HG03460 (cell line): ENCODE results near the gene OR4D5.

Source experiments
- ATAC-seq: cut with Tn5 transposase; IDR thresholded peaks from one replicate; pipeline ENCODE4 v1.9.1; 2021; ENCODE audit not compliant: unreplicated experiment

The OR4D5 gene

GRCh38 chr11:123939317-123939716 lies at the start of gene OR4D5:
Gene OR4D5, plus strand, starts transcription at chr11:123939617. Its CDS starts 0 bp downstream, at chr11:123939617.
- ATAC-seq: no peak

GRCh38 chr11:123892031-123892430 lies 47.4 kb upstream of the OR4D5 start:
- no peak for ATAC-seq

GRCh38 chr11:123899792-123900191 lies 39.6 kb upstream of the OR4D5 start:
- ATAC-seq: no peak

GRCh38 chr11:123901867-123902266 lies 37.5 kb upstream of the OR4D5 start, which contains the start of gene OR8D4:
Gene OR8D4, plus strand, starts transcription at chr11:123902167. Its CDS starts 4,265 bp downstream, at chr11:123906432.
- ATAC-seq: no peak

GRCh38 chr11:123903932-123904331 lies 35.5 kb upstream of the OR4D5 start:
- ATAC-seq: no peak

- ATAC-seq: no peak
Observed at GRCh38 chr11:123904932-123905331, 34.5 kb upstream of the OR4D5 start.

- ATAC-seq: no peak
Observed at GRCh38 chr11:123905826-123906225, 33.6 kb upstream of the OR4D5 start.

- ATAC-seq: no peak
Observed at GRCh38 chr11:123920943-123921342, 18.5 kb upstream of the OR4D5 start.

GRCh38 chr11:123924027-123924426 lies 15.4 kb upstream of the OR4D5 start:
- no peak for ATAC-seq

GRCh38 chr11:123942413-123942812 lies 3.0 kb downstream of the OR4D5 start:
- ATAC-seq: no peak

- no peak for ATAC-seq
Observed at GRCh38 chr11:123943738-123944137, 4.3 kb downstream of the OR4D5 start, which contains the start of gene OR6T1. Gene OR6T1, minus strand, starts transcription at chr11:123943838. Its CDS starts 0 bp downstream, at chr11:123943838.

- no peak for ATAC-seq
Observed at GRCh38 chr11:123945132-123945531, 5.7 kb downstream of the OR4D5 start.

GRCh38 chr11:123956752-123957151 lies 17.3 kb downstream of the OR4D5 start:
- ATAC-seq: no peak

GRCh38 chr11:123973816-123974215 lies 34.4 kb downstream of the OR4D5 start:
- ATAC-seq: no peak

- no peak for ATAC-seq
Observed at GRCh38 chr11:123976770-123977560, 37.5 kb downstream of the OR4D5 start.

GRCh38 chr11:123977731-123978347 lies 38.4 kb downstream of the OR4D5 start, which contains the start of gene OR10S1:
Gene OR10S1, minus strand, starts transcription at chr11:123977781. Its CDS starts 117 bp downstream, at chr11:123977664.
- no peak for ATAC-seq

- ATAC-seq: no peak
Observed at GRCh38 chr11:123979311-123979710, 39.9 kb downstream of the OR4D5 start.
